CD4-positive, alpha-beta T cell treated with Interferon gamma for 1 hour (primary cell): ENCODE measurements around the gene MLLT3.
A peak's percentile ranks its signal among the peaks of the same experiment; 100 is the strongest.

Source experiments
- DNase-seq: peaks from one replicate; pipeline ENCODE4 v3.0.0-alpha.2; 2020

MLLT3 gene

DNA sequence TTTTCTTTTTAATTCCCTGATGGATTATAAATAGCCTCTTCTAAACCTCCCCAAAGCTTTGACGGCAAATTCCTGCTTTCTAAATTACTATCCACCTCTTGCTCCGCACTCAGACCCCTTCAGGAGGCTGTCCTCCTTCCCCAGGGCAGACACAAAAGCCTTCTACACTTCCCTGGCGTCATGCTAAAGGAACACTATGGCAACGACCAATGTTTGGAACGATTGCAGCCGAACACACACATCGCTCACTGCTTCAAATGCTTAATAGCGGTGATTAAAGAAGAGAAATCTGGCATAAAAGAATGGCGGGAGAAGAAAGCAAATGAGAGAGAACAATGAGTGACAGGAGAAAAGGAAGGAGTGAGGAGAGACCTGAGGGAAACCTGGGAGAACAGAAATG, 297.3 kb downstream of the MLLT3 start:
- no peak for DNase-seq

- no peak for DNase-seq
Measured at GRCh38 chr9:20322212-20322611, 300.1 kb downstream of the MLLT3 start.

- DNase-seq = peak; percentile 56
Measured at GRCh38 chr9:20321423-20322082, 300.7 kb downstream of the MLLT3 start.

DNA sequence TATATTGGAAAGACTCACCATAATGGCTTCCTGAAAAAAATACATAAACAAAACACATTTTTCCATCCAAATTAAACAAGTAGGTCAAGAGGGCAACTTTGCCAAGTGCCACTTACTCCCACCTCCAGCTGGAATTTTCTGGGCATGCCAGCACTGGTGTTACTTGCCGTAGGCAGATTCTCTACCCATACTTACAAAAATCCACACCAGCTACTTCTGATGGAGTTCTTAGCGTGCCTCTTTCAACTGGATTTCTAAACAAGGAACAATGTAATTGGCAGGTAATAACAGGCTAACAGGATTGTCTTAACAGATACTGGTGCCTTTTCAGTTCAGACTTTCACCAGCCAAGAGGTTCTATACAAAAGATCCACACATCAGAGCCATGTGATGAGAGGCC, 301.4 kb downstream of the MLLT3 start:
- DNase-seq = no peak

DNA sequence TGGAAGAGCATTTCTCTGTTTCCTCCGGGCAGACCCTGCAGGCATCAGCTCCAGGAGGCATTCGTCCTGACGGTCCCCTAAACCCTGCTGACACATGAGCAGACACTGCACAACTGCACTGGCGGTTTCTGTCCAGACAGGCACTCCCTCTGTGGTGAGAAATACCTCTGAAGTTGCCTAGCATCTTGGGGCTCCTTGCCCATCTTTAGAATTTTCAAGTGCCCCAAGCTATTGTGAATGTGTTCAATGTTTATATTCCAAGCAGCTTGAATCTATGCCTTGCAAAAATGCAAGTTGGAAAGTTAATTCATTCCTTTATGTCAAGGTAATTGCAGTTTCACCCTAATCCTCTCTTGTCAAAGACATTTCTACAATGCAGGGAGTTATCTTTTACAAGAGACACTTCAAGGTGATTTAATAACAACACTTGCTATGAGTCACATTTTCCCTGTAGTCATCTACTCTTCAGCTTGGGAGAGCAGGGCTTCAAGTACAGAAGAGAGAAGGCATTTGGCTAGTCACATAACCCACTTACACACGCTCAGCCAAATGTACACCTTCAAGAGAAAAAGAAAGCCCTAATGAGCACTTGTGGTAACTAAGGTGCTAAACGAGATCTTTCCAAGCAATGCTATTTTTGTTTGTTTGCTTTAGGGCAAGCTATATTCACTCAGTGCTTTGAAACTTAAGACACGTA, 302.5 kb downstream of the MLLT3 start:
- peak; percentile 4 for DNase-seq

GRCh38 chr9:20319241-20319640, 303.1 kb downstream of the MLLT3 start:
- DNase-seq = no peak

DNA sequence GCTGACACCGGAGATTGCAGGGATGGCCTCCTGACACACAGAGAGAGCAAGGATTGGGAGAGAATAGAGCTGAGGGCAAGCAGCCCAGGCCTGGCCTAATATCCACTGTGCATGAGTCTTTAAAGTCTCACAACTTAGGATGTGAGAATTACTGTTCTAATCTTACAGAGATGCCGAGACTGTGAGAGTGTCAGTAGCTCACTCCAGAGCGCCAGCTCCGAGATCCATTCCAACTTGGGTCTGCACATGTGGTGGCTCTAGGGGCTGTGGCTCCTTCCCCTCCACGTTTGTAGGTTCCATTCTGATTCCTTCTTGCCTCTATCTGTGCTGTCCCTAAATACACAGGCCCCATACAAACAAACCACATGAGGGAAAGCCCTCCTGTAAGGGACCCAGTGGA, 304.6 kb downstream of the MLLT3 start:
- no peak for DNase-seq

DNA sequence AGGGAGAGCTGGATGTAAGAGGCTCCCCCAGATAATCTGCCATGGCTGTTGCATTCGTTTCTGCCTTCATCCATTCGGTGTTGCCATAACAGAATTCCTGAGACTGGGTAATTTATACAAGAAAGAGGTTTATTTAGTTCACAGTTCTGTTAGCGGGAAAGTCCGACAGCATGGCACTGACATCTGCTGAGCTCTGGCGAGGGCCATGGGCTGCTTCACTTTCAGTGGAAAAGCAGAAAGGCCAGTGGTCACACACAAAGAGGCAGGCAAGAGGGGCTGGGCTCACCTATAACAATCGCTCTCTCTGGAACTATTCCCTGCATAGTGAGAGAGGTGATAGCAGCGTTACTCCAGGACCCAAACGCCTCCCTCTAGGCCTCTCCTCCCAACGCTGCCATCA, 305.9 kb downstream of the MLLT3 start:
- DNase-seq = no peak

DNA sequence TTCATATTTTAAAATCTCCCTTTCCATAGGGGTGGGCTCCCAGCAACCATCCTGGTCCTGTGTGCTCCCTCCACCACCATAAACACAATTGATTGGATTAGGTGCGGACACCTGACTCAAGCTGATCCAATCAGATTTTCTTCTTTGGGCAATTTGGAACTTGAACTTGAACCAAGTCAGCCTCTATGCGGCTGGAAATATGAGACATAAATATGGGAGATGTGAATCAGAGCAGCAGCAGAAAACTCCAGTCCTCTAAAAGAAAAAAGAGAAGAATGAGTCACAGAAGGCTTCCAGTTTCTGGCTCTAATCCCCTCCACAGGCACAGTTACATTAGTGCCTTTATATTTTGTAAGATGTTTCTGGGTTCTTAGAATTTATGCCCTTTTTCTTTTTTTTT, 306.6 kb downstream of the MLLT3 start:
- no peak for DNase-seq

DNA sequence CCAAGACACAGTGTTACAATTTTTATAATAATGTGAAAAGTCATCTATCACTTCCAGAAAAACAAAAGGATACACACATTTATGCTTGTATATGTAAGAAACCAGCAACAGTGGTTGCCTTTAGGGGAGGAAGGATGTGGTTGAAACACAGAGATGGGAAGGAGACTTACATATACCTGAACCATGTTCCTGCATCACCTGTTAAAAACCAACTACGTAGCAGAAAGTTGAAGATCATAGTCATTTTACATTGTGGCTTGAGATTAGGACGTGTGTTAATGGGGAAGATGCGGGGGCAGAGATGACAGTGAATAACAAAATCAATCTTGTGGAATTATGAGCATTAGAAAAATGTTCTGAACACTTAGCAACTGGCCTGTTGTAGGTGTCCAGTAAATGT, 307.3 kb downstream of the MLLT3 start:
- no peak for DNase-seq

- no peak for DNase-seq
Measured at GRCh38 chr9:20313415-20313814, 308.9 kb downstream of the MLLT3 start.

- no peak for DNase-seq
Measured at GRCh38 chr9:20312732-20313131, 309.6 kb downstream of the MLLT3 start.

DNA sequence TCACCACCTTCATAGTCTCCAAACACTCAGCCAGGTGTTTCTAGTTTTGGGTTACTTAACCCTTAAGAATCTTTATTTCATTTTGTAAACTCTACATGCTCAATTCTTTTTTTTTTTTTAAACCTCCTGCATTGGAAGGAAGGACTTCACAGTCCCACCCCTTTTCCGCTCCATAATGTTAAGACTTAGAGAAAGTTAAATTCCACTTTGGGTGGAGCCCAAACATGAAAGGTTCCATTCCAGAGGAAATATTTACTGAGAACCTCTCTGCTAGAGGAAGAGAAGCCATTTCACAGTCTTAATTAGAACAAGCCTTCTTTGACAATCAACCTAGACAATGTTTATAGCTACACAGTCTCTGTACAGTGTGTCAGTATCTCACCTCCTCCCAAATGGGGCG, 312.3 kb downstream of the MLLT3 start:
- DNase-seq = no peak

DNA sequence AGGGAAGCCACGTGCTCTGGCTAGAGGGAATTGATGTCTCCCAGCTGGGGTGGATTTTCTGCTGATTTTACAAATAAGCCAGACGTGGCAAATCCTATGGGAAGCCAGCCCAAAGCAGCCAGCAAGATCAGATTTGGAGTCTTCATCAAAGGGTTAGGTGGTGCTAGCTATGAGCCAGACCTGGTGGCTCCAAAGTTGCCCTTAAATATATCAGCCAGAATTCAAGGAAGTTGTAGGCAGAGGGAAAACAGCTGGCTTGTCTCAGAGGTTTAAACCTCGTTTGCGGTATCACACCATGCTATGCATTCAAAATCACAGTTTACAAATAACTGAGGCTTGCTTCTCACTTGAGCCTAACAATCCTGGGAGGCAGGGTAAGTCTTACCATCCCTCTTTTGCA, 313.2 kb downstream of the MLLT3 start:
- no peak for DNase-seq

DNA sequence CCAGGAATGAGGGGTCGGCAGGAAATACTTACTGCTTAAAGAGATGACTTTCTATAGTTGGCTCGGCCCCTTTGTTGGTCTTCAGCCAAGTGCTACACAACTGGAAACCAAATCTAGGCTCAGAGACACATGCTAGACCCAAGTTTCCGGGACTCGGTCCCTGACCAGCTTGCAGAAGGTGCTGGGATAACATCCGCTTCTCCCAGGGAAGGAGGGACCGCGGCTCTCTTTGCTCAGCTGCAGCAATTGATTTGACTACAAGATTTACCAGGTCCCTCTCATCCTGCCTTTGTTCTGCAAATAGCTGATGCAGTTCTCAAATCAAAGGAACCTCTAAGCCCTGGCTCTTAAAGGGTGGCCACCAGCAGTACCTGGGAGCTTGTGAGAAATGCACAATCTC, 314.7 kb downstream of the MLLT3 start:
- DNase-seq = no peak

- no peak for DNase-seq
Measured at GRCh38 chr9:20305452-20305851, 316.8 kb downstream of the MLLT3 start.

DNA sequence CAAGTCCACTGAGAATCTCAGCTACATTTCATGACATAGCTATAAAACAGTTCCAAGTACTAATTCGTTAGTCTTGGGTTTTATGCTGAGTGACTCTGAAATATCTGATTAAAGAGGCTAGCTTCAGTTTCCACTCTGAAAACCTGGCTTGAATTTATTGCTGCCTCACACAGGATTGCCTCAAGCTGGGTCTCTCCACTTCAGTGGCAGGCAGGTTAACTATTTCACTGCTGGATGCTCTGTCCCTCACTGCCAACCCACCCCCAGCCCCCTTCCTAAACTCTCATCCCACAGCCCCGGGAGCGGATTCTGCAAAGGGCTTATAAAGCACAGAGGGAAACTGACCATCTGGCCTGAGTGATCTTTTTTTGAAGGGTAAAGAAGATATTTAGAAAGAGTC, 318.3 kb downstream of the MLLT3 start:
- DNase-seq = no peak

DNA sequence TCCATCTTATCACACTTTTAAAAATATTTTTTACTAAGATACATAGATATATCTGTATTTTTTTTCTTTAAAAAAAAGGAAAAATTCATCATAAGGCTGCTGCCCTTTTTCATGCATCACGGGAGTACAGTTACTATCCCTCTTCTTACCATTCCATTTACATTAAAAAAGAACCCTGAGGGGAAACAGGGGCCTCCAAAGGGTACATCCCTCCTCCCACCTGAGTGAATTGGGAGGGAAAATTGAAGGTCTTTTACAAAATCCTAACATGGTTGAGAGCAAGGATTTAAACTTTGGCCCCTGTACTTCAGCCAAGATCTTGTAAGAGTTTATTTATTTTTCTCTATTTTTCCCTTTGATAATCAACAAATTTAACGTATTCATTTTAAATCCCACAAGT, 319.2 kb downstream of the MLLT3 start:
- no peak for DNase-seq

- no peak for DNase-seq
Measured at GRCh38 chr9:20302197-20302596, 320.1 kb downstream of the MLLT3 start.

GRCh38 chr9:20300430-20301115, 321.7 kb downstream of the MLLT3 start:
- no peak for DNase-seq

GRCh38 chr9:20297646-20298084, 324.6 kb downstream of the MLLT3 start:
- no peak for DNase-seq

GRCh38 chr9:20295555-20295954, 326.7 kb downstream of the MLLT3 start:
- no peak for DNase-seq

- no peak for DNase-seq
Measured at GRCh38 chr9:20294046-20294750, 328.1 kb downstream of the MLLT3 start.

DNA sequence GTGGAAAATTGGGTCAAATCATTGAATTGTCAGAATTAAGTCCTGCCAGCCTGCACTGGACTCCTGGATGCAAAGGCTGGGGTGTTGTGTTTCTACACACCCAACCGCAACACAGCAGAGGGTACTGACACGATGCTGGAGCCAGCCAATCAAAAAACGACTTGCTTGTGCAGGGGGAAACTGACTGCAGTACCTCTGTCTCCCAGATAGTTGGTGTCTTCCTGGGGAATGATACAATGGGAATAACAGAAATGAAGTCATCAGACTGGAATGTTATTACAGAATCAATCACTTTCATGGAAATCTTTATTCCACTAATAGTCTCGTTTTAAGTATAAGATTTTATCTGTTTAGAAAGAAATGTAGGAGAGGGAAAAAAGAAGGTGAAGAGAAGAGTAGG, 330.3 kb downstream of the MLLT3 start:
- DNase-seq = no peak
